GM23338 (cell line): ENCODE data around the gene ZFP36L1. TPM values are rescaled to one million over a fixed set of nuclear protein-coding genes. Genes with fewer than 3 reads are reported as not detected.

ENCODE experiments used
- ATAC-seq: fragments of 200-7000 bp; cut with Tn5 transposase; 3 replicates; pipeline ENCODE4 v1.9.1; 2020
- DNase-seq: peaks from one replicate; pipeline ENCODE4 v3.0.0-alpha.2; 2015; ENCODE audit warnings: low spot score
- H2AFZ ChIP-seq: fragments of 200-600 bp; sonication (generic); 2 replicates; pipeline ENCODE4 v1.8.0; 2016; ENCODE audit warnings: antibody characterized with exemption, mild to moderate bottlenecking, moderate library complexity
- H3F3A ChIP-seq: fragments of 200-600 bp; sonication (generic); replicated peaks from 2 replicates; pipeline ENCODE4 v1.8.0; 2017; ENCODE audit warnings: antibody characterized with exemption, mixed run types, low read depth
- H3K27ac ChIP-seq: fragments of 200-600 bp; sonication (generic); 2 replicates; pipeline ENCODE4 v1.6.1; 2016; ENCODE audit warnings: low read depth
- H3K27me3 ChIP-seq: fragments of 200-600 bp; sonication (generic); 2 replicates; pipeline ENCODE4 v1.8.0; 2016; ENCODE audit warnings: mild to moderate bottlenecking, mixed run types, moderate library complexity; ENCODE audit not compliant: insufficient read depth
- H3K36me3 ChIP-seq: fragments of 200-600 bp; sonication (generic); 2 replicates; pipeline ENCODE4 v1.8.0; 2016; ENCODE audit warnings: mild to moderate bottlenecking; ENCODE audit not compliant: insufficient read depth
- H3K4me1 ChIP-seq: fragments of 200-600 bp; sonication (generic); 2 replicates; pipeline ENCODE4 v1.8.0; 2016; ENCODE audit warnings: mild to moderate bottlenecking, moderate library complexity; ENCODE audit not compliant: insufficient read depth
- H3K4me2 ChIP-seq: fragments of 200-600 bp; sonication (generic); 2 replicates; pipeline ENCODE4 v1.7.1; 2017; ENCODE audit warnings: mixed run types
- H3K4me3 ChIP-seq: fragments of 200-600 bp; sonication (generic); 2 replicates; pipeline ENCODE4 v1.6.1; 2016; ENCODE audit warnings: mixed run types
- H3K79me2 ChIP-seq: fragments of 200-600 bp; sonication (generic); replicated peaks from 2 replicates; pipeline ENCODE4 v1.8.0; 2017; ENCODE audit warnings: mild to moderate bottlenecking; ENCODE audit not compliant: insufficient read depth
- H3K9me2 ChIP-seq: fragments of 200-600 bp; sonication (generic); 2 replicates; pipeline ENCODE4 v1.8.0; 2017; ENCODE audit not compliant: insufficient read depth
- H4K20me1 ChIP-seq: fragments of 200-600 bp; sonication (generic); replicated peaks from 2 replicates; pipeline ENCODE4 v1.8.0; 2017; ENCODE audit warnings: mild to moderate bottlenecking; ENCODE audit not compliant: insufficient read depth
- H3K27ac Mint-ChIP-seq: 2 replicates; pipeline ENCODE4 v1.8.0; 2020; ENCODE audit warnings: inconsistent platforms, mild to moderate bottlenecking, moderate library complexity, mixed read lengths
- H3K27me3 Mint-ChIP-seq: 3 replicates; pipeline ENCODE4 v1.8.0; 2022; ENCODE audit warnings: low read depth, mild to moderate bottlenecking, moderate library complexity, mixed read lengths, inconsistent platforms; ENCODE audit not compliant: insufficient read depth, poor library complexity
- H3K36me3 Mint-ChIP-seq: 3 replicates; pipeline ENCODE4 v1.8.0; 2021; ENCODE audit warnings: low read depth, mild to moderate bottlenecking, inconsistent platforms, moderate library complexity, mixed read lengths
- H3K4me1 Mint-ChIP-seq: 3 replicates; pipeline ENCODE4 v1.8.0; 2020; ENCODE audit warnings: mild to moderate bottlenecking, inconsistent platforms, mixed read lengths
- H3K4me3 Mint-ChIP-seq: 3 replicates; pipeline ENCODE4 v1.8.0; 2021; ENCODE audit warnings: moderate library complexity, mild to moderate bottlenecking, inconsistent platforms, mixed read lengths
- H3K9me3 Mint-ChIP-seq: 3 replicates; pipeline ENCODE4 v1.8.0; 2020; ENCODE audit warnings: moderate library complexity, mild to moderate bottlenecking, inconsistent platforms, mixed read lengths
- CREB1 ChIP-seq: fragments of 250-450 bp; sonication (Bioruptor Pico); IDR thresholded peaks from 2 replicates; pipeline ENCODE4 v1.5.0; 2020; ENCODE audit warnings: low read depth, mild to moderate bottlenecking, moderate library complexity
- ETS1 ChIP-seq: IDR thresholded peaks from 2 replicates; pipeline ENCODE4 v1.6.1; 2016; ENCODE audit warnings: antibody characterized with exemption
- EZH2 ChIP-seq: fragments of 200-600 bp; sonication (generic); IDR thresholded peaks from one replicate; pipeline ENCODE4 v1.8.0; 2017; ENCODE audit warnings: antibody characterized with exemption, mild to moderate bottlenecking, low read depth; ENCODE audit not compliant: unreplicated experiment
- EZH2phosphoT487 ChIP-seq: fragments of 200-600 bp; sonication (generic); IDR thresholded peaks from one replicate; pipeline ENCODE4 v1.8.1; 2018; ENCODE audit warnings: antibody characterized with exemption; ENCODE audit not compliant: unreplicated experiment
- JUNB ChIP-seq: IDR thresholded peaks from one replicate; pipeline ENCODE4 v1.6.1; 2016; ENCODE audit warnings: antibody characterized with exemption; ENCODE audit not compliant: unreplicated experiment
- NANOG ChIP-seq: IDR thresholded peaks from 2 replicates; pipeline ENCODE4 v1.6.1; 2016; ENCODE audit warnings: antibody characterized with exemption, borderline replicate concordance
- POLR2AphosphoS5 ChIP-seq: IDR thresholded peaks from 2 replicates; pipeline ENCODE4 v1.6.1; 2016; ENCODE audit warnings: antibody characterized with exemption, low read depth
- REST ChIP-seq: IDR thresholded peaks from one replicate; pipeline ENCODE4 v1.6.1; 2018; ENCODE audit warnings: antibody characterized with exemption; ENCODE audit not compliant: unreplicated experiment
- STAT1 ChIP-seq: IDR thresholded peaks from one replicate; pipeline ENCODE4 v1.6.1; 2016; ENCODE audit warnings: antibody characterized with exemption; ENCODE audit not compliant: unreplicated experiment
- polyA plus RNA-seq: library from polyadenylated mRNA; unstranded; fragments of >200 nt; fragmentation: Nextera tagmentation; extraction: Ambion mirVana; gene quantifications from 2 replicates; pipeline ENCODE4 v1.2.1, GENCODE V29; 2016
- total RNA-seq: library from RNA; depleted of rRNA; stranded (reverse); fragments of >200 nt; shearing (Covaris generic); gene quantifications from 2 replicates; pipeline ENCODE4 v1.2.3, GENCODE V29; 2014
- TF ChIP-seq, protein P1 (sequence below): fragments of 250-450 bp; sonication (Bioruptor Pico); IDR thresholded peaks from 2 replicates; pipeline ENCODE4 v1.5.0; 2020; ENCODE audit warnings: mild to moderate bottlenecking, moderate library complexity

ZFP36L1 gene
- total and polyA plus RNA-seq, 2 experiments from 2014 or later = 148 to 382 TPM

DNA sequence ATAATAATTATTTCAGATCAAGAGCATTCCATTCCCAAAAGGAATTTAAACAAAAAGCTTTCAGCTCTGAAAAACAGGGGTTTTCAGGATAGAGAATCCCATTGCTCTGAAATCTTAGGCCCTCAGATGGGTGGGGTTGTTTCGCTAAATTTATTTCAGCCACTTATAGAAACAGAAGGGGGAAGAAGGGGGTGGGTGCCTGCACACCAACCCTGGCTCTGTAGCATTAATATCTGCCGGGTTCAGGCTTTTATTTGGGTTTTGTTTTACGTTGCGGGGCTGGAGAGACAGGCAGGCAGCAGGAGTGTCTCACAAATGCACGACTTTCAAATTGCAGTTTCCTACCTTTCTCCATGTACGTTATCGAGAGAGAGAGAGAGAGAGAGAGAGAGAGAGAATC lies 12.5 kb upstream of the ZFP36L1 start:
- Histone ChIP-seq H4K20me1 (no peaks in the 10 kb centered on the region), H3K36me3 (no peaks in the 10 kb centered on the region), H3K4me1 (peaks cover 9% of the 10 kb centered on the region; the same call in 1 of the 2 replicates), H3F3A (no peaks in the 10 kb centered on the region), H3K4me3 (no peak overlapping the region), H3K9me2 (peaks cover 6% of the 10 kb centered on the region; the same call in 1 of the 2 replicates), H2AFZ (no peak overlapping the region), H3K27me3 (no peaks in the 10 kb centered on the region), H3K4me2 (no peak overlapping the region), H3K27ac (no peak overlapping the region), H3K79me2 (no peaks in the 10 kb centered on the region)
- TF ChIP-seq CREB1 (CRISPR knock-in tag) (no peak), EZH2 (no peak), NANOG (no peak), POLR2AphosphoS5 (no peak), JUNB (no peak)
- H3K9me3 Mint-ChIP-seq = peaks cover 27% of the 10 kb centered on the region
- DNase-seq (no peak), ATAC-seq (no peak)
- peaks cover 8% of the 10 kb centered on the region for H3K27me3 Mint-ChIP-seq
- H3K4me3 Mint-ChIP-seq = no peak overlapping the region
- no peak overlapping the region for H3K27ac Mint-ChIP-seq
- peaks cover 38% of the 10 kb centered on the region for H3K36me3 Mint-ChIP-seq
- H3K4me1 Mint-ChIP-seq = peaks cover 19% of the 10 kb centered on the region

DNA sequence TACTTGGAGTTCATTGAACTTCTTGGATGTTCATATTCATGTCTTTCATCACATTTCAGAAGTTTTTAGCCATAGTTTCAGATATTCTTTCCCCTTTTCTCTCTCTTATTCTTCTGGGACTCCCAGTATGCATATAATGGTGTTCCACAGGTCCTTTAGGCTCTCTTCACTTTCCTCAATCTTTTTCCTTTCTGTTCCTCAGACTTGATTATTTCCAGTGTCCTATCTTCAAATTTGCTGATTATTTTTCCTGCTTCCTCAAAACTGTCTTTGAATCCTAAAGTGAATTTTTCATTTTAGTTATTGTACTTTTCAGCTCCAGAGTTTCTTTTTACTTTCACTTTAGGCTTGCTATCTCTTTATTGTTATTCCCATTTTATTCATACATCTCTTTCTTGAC lies 8.8 kb upstream of the ZFP36L1 start:
- Histone ChIP-seq H3K27me3 (no peaks in the 10 kb centered on the region), H2AFZ (no peak overlapping the region), H3F3A (peaks cover 8% of the 10 kb centered on the region), H3K36me3 (no peaks in the 10 kb centered on the region), H3K9me2 (no peaks in the 10 kb centered on the region), H4K20me1 (no peaks in the 10 kb centered on the region), H3K27ac (no peak overlapping the region), H3K4me3 (no peak overlapping the region), H3K79me2 (no peaks in the 10 kb centered on the region), H3K4me2 (no peak overlapping the region), H3K4me1 (peaks cover 13% of the 10 kb centered on the region)
- Mint-ChIP-seq H3K27ac (no peak overlapping the region), H3K4me1 (peaks cover 22% of the 10 kb centered on the region), H3K36me3 (peaks cover 51% of the 10 kb centered on the region), H3K4me3 (no peak overlapping the region), H3K9me3 (peaks cover 38% of the 10 kb centered on the region), H3K27me3 (peaks cover 11% of the 10 kb centered on the region)
- DNase-seq = no peak
- no peak for ATAC-seq
- no peak for TF ChIP-seq NANOG
- TF ChIP-seq REST = no peak
- TF ChIP-seq CREB1 (CRISPR knock-in tag) = no peak
- no peak for TF ChIP-seq JUNB
- no peak for TF ChIP-seq STAT1
- TF ChIP-seq, protein P1, sequence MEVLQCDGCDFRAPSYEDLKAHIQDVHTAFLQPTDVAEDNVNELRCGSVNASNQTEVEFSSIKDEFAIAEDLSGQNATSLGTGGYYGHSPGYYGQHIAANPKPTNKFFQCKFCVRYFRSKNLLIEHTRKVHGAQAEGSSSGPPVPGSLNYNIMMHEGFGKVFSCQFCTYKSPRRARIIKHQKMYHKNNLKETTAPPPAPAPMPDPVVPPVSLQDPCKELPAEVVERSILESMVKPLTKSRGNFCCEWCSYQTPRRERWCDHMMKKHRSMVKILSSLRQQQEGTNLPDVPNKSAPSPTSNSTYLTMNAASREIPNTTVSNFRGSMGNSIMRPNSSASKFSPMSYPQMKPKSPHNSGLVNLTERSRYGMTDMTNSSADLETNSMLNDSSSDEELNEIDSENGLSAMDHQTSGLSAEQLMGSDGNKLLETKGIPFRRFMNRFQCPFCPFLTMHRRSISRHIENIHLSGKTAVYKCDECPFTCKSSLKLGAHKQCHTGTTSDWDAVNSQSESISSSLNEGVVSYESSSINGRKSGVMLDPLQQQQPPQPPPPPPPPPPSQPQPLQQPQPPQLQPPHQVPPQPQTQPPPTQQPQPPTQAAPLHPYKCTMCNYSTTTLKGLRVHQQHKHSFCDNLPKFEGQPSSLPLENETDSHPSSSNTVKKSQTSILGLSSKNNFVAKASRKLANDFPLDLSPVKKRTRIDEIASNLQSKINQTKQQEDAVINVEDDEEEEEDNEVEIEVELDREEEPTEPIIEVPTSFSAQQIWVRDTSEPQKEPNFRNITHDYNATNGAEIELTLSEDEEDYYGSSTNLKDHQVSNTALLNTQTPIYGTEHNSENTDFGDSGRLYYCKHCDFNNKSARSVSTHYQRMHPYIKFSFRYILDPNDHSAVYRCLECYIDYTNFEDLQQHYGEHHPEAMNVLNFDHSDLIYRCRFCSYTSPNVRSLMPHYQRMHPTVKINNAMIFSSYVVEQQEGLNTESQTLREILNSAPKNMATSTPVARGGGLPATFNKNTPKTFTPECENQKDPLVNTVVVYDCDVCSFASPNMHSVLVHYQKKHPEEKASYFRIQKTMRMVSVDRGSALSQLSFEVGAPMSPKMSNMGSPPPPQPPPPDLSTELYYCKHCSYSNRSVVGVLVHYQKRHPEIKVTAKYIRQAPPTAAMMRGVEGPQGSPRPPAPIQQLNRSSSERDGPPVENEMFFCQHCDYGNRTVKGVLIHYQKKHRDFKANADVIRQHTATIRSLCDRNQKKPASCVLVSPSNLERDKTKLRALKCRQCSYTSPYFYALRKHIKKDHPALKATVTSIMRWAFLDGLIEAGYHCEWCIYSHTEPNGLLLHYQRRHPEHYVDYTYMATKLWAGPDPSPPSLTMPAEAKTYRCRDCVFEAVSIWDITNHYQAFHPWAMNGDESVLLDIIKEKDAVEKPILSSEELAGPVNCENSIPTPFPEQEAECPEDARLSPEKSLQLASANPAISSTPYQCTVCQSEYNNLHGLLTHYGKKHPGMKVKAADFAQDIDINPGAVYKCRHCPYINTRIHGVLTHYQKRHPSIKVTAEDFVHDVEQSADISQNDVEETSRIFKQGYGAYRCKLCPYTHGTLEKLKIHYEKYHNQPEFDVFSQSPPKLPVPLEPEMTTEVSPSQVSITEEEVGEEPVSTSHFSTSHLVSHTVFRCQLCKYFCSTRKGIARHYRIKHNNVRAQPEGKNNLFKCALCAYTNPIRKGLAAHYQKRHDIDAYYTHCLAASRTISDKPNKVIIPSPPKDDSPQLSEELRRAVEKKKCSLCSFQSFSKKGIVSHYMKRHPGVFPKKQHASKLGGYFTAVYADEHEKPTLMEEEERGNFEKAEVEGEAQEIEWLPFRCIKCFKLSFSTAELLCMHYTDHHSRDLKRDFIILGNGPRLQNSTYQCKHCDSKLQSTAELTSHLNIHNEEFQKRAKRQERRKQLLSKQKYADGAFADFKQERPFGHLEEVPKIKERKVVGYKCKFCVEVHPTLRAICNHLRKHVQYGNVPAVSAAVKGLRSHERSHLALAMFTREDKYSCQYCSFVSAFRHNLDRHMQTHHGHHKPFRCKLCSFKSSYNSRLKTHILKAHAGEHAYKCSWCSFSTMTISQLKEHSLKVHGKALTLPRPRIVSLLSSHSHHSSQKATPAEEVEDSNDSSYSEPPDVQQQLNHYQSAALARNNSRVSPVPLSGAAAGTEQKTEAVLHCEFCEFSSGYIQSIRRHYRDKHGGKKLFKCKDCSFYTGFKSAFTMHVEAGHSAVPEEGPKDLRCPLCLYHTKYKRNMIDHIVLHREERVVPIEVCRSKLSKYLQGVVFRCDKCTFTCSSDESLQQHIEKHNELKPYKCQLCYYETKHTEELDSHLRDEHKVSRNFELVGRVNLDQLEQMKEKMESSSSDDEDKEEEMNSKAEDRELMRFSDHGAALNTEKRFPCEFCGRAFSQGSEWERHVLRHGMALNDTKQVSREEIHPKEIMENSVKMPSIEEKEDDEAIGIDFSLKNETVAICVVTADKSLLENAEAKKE = no peak
- TF ChIP-seq POLR2AphosphoS5 = no peak
- TF ChIP-seq EZH2phosphoT487 = no peak
- no peak for TF ChIP-seq ETS1
- no peak for TF ChIP-seq EZH2
